Neural cell (in vitro differentiated cells): ENCODE data around the gene TRIM68.

Experiments
- CTCF ChIP-seq: fragments of 450-650 bp; IDR thresholded peaks from 2 replicates; pipeline ENCODE4 v1.5.1; 2014; ENCODE audit warnings: antibody characterized with exemption, mild to moderate bottlenecking, moderate library complexity; ENCODE audit not compliant: poor library complexity, severe bottlenecking
- EP300 ChIP-seq: fragments of 450-650 bp; conservative IDR thresholded peaks from 2 replicates; pipeline ENCODE4 v1.6.1; 2014; ENCODE audit warnings: antibody characterized with exemption, mild to moderate bottlenecking, moderate library complexity; ENCODE audit not compliant: poor library complexity, severe bottlenecking
- EZH2 ChIP-seq: fragments of 200-600, 300-800 bp; shearing (Covaris generic), sonication (generic); IDR thresholded peaks from 2 replicates; pipeline ENCODE4 v1.6.1; 2014; ENCODE audit warnings: antibody characterized with exemption, low read length, borderline replicate concordance, mild to moderate bottlenecking; ENCODE audit not compliant: insufficient read depth, poor library complexity, severe bottlenecking
- POLR2AphosphoS5 ChIP-seq: IDR thresholded peaks from 2 replicates; pipeline ENCODE4 v1.6.1; 2012
- RAD21 ChIP-seq: fragments of 450-650 bp; conservative IDR thresholded peaks from 2 replicates; pipeline ENCODE4 v1.6.1; 2014; ENCODE audit warnings: antibody characterized with exemption, mild to moderate bottlenecking, moderate library complexity
- REST ChIP-seq: IDR thresholded peaks from 2 replicates; pipeline ENCODE4 v1.6.1; 2012; ENCODE audit warnings: borderline replicate concordance
- SMC3 ChIP-seq: fragments of 450-650 bp; conservative IDR thresholded peaks from 2 replicates; pipeline ENCODE4 v1.6.1; 2014; ENCODE audit warnings: antibody characterized with exemption, mild to moderate bottlenecking, moderate library complexity; ENCODE audit not compliant: poor library complexity
- TAF1 ChIP-seq: IDR thresholded peaks from 2 replicates; pipeline ENCODE4 v1.6.1; 2012; ENCODE audit warnings: low read depth

GRCh38 chr11:4607096-4607495 lies 935 bp downstream of the TRIM68 start:
- no peak for TF ChIP-seq POLR2AphosphoS5
- no peak for TF ChIP-seq EZH2
- TF ChIP-seq CTCF: no peak
- no peak for TF ChIP-seq TAF1
- no peak for TF ChIP-seq EP300
- TF ChIP-seq SMC3: no peak
- no peak for TF ChIP-seq REST
- TF ChIP-seq RAD21: no peak
